WTC11 (cell line): ENCODE measurements around the gene EFCAB13.

Experiments used
- ATF3 ChIP-seq: sonication (generic); formaldehyde crosslinking; conservative IDR thresholded peaks from 2 replicates; pipeline ENCODE4 v1.8.1; 2022; ENCODE audit warnings: mild to moderate bottlenecking, missing genetic modification reagents
- ATF6 ChIP-seq: sonication (generic); formaldehyde crosslinking; IDR thresholded peaks from 2 replicates; pipeline ENCODE4 v1.8.1; 2023; ENCODE audit warnings: mild to moderate bottlenecking, missing genetic modification reagents
- CREB1 ChIP-seq: sonication (generic); formaldehyde crosslinking; IDR thresholded peaks from 2 replicates; pipeline ENCODE4 v1.8.0; 2023; ENCODE audit warnings: mild to moderate bottlenecking, missing genetic modification reagents
- CTCF ChIP-seq: fragments of 200-600 bp; IDR thresholded peaks from 2 replicates; pipeline ENCODE4 v1.8.0; 2022; ENCODE audit warnings: antibody characterized with exemption
- HMGXB4 ChIP-seq: sonication (generic); formaldehyde crosslinking; IDR thresholded peaks from 2 replicates; pipeline ENCODE4 v1.8.1; 2023; ENCODE audit warnings: mild to moderate bottlenecking, moderate library complexity, missing genetic modification reagents
- MAX ChIP-seq: sonication (generic); formaldehyde crosslinking; IDR thresholded peaks from 2 replicates; pipeline ENCODE4 v1.8.0; 2022; ENCODE audit warnings: mild to moderate bottlenecking, missing genetic modification reagents
- NR1H2 ChIP-seq: sonication (generic); formaldehyde crosslinking; IDR thresholded peaks from 2 replicates; pipeline ENCODE4 v1.9.0; 2021; ENCODE audit warnings: mild to moderate bottlenecking, moderate library complexity, missing genetic modification reagents
- PREB ChIP-seq: sonication (generic); formaldehyde crosslinking; IDR thresholded peaks from 2 replicates; pipeline ENCODE4 v1.8.1; 2022; ENCODE audit warnings: mild to moderate bottlenecking, missing genetic modification reagents, moderate library complexity, borderline replicate concordance
- USF1 ChIP-seq: sonication (generic); formaldehyde crosslinking; IDR thresholded peaks from 2 replicates; pipeline ENCODE4 v1.8.0; 2022; ENCODE audit warnings: mild to moderate bottlenecking, missing genetic modification reagents
- ZBTB43 ChIP-seq: sonication (generic); formaldehyde crosslinking; IDR thresholded peaks from 2 replicates; pipeline ENCODE4 v1.8.1; 2023; ENCODE audit warnings: mild to moderate bottlenecking, missing genetic modification reagents
- ZNF423 ChIP-seq: fragments of 250-450 bp; sonication (Bioruptor Pico); IDR thresholded peaks from 2 replicates; pipeline ENCODE4 v2.1.2; 2022; ENCODE audit warnings: mild to moderate bottlenecking, moderate library complexity
- ZNF671 ChIP-seq: fragments of 250-450 bp; sonication (Bioruptor Pico); IDR thresholded peaks from 2 replicates; pipeline ENCODE4 v1.8.0; 2021; ENCODE audit warnings: mild to moderate bottlenecking
- ZSCAN18 ChIP-seq: fragments of 250-450 bp; sonication (Bioruptor Pico); IDR thresholded peaks from 2 replicates; pipeline ENCODE4 v2.1.2; 2022; ENCODE audit warnings: mild to moderate bottlenecking, moderate library complexity

- no peak for TF ChIP-seq PREB (CRISPR knock-in tag)
- TF ChIP-seq HMGXB4 (CRISPR knock-in tag) = no peak
- no peak for TF ChIP-seq ZNF671 (CRISPR knock-in tag)
- TF ChIP-seq NR1H2 (CRISPR knock-in tag) = no peak
- no peak for TF ChIP-seq CTCF
- TF ChIP-seq ZNF423 (CRISPR knock-in tag) = no peak
- no peak for TF ChIP-seq MAX
- no peak for TF ChIP-seq ZBTB43 (CRISPR knock-in tag)
- no peak for TF ChIP-seq ATF3 (CRISPR knock-in tag)
- no peak for TF ChIP-seq USF1 (CRISPR knock-in tag)
- TF ChIP-seq ZSCAN18 (CRISPR knock-in tag) = no peak
- no peak for TF ChIP-seq ATF6
- no peak for TF ChIP-seq CREB1 (CRISPR knock-in tag)
Measured at GRCh38 chr17:47338026-47338425, 14.3 kb downstream of the EFCAB13 start.
